OCI-LY1 (cell line): ENCODE data around the gene PDZRN3.

Experiments used
- H2AFZ ChIP-seq: fragments of 200-600 bp; sonication (generic), shearing (Covaris generic); 2 replicates; pipeline ENCODE4 v1.6.0; 2014; ENCODE audit warnings: antibody characterized with exemption, mild to moderate bottlenecking, low read length
- H3F3A ChIP-seq: fragments of 200-600 bp; sonication (generic), shearing (Covaris generic); 2 replicates; pipeline ENCODE4 v1.6.0; 2014; ENCODE audit warnings: mild to moderate bottlenecking, antibody characterized with exemption, low read length, moderate library complexity; ENCODE audit not compliant: insufficient read depth
- H3K27ac ChIP-seq: fragments of 200-600 bp; sonication (generic); 2 replicates; pipeline ENCODE4 v1.5.1; 2014; ENCODE audit warnings: low read length, mixed run types, mild to moderate bottlenecking, low read depth; ENCODE audit not compliant: poor library complexity, severe bottlenecking
- H3K27me3 ChIP-seq: fragments of 200-600 bp; sonication (generic); 2 replicates; pipeline ENCODE4 v1.6.0; 2014; ENCODE audit warnings: antibody characterized with exemption, mild to moderate bottlenecking, low read length, moderate library complexity; ENCODE audit not compliant: insufficient read depth
- H3K36me3 ChIP-seq: fragments of 200-600 bp; sonication (generic); 2 replicates; pipeline ENCODE4 v1.6.1; 2014; ENCODE audit warnings: mild to moderate bottlenecking, antibody characterized with exemption, low read length, moderate library complexity, mixed read lengths; ENCODE audit not compliant: insufficient read depth
- H3K4me1 ChIP-seq: fragments of 200-600 bp; sonication (generic); 2 replicates; pipeline ENCODE4 v1.5.1; 2014; ENCODE audit warnings: mild to moderate bottlenecking, low read length, moderate library complexity; ENCODE audit not compliant: insufficient read depth, severe bottlenecking
- H3K4me2 ChIP-seq: fragments of 200-600 bp; sonication (generic), shearing (Covaris generic); 2 replicates; pipeline ENCODE4 v1.6.1; 2014; ENCODE audit warnings: low read length
- H3K4me3 ChIP-seq: fragments of 200-600 bp; sonication (generic); 2 replicates; pipeline ENCODE4 v1.5.1; 2014; ENCODE audit warnings: low read length, low read depth, mild to moderate bottlenecking, mixed read lengths; ENCODE audit not compliant: poor library complexity, severe bottlenecking
- H3K79me2 ChIP-seq: fragments of 200-600 bp; shearing (Covaris generic); 2 replicates; pipeline ENCODE4 v1.6.1; 2016; ENCODE audit warnings: mixed run types, low read length, mixed read lengths; ENCODE audit not compliant: insufficient read depth
- H3K9ac ChIP-seq: fragments of 200-600 bp; sonication (generic), shearing (Covaris generic); 2 replicates; pipeline ENCODE4 v1.6.1; 2014; ENCODE audit warnings: mild to moderate bottlenecking, low read length, mixed read lengths
- H3K9me2 ChIP-seq: fragments of 200-600 bp; sonication (generic), shearing (Covaris generic); 2 replicates; pipeline ENCODE4 v1.6.1; 2014; ENCODE audit warnings: low read depth, mild to moderate bottlenecking, low read length, mixed read lengths
- H3K9me3 ChIP-seq: fragments of 200-600 bp; shearing (Covaris generic); 2 replicates; pipeline ENCODE4 v1.6.1; 2014; ENCODE audit warnings: low read length, mixed read lengths
- H4K20me1 ChIP-seq: fragments of 200-600 bp; sonication (generic), shearing (Covaris generic); 2 replicates; pipeline ENCODE4 v1.6.0; 2016; ENCODE audit warnings: mild to moderate bottlenecking, low read length; ENCODE audit not compliant: insufficient read depth
- CTCF ChIP-seq: fragments of 200-600 bp; sonication (generic), shearing (Covaris generic); IDR thresholded peaks from 2 replicates; pipeline ENCODE4 v1.5.1; 2017; ENCODE audit warnings: mild to moderate bottlenecking, antibody characterized with exemption, low read length, moderate library complexity, mixed read lengths
- EZH2 ChIP-seq: fragments of 200-600 bp; sonication (generic), shearing (Covaris generic); IDR thresholded peaks from 2 replicates; pipeline ENCODE4 v1.8.0; 2017; ENCODE audit warnings: borderline replicate concordance, mixed run types, mild to moderate bottlenecking, antibody characterized with exemption, low read length, moderate library complexity, mixed read lengths

Gene PDZRN3

GRCh38 chr3:73504239-73504638 lies 120.5 kb downstream of the PDZRN3 start:
- Histone ChIP-seq H3K4me1 (peaks cover 21% of the 10 kb centered on the region), H3K27me3 (no peaks in the 10 kb centered on the region), H3K4me3 (no peak overlapping the region), H3F3A (no peaks in the 10 kb centered on the region), H3K9ac (no peak overlapping the region), H3K9me3 (no peaks in the 10 kb centered on the region), H3K36me3 (no peaks in the 10 kb centered on the region), H3K4me2 (0 out of 2 replicates have a peak overlapping the region, but pooled peaks have one; percentile 47), H2AFZ (no peak overlapping the region), H3K9me2 (no peaks in the 10 kb centered on the region), H3K79me2 (no peaks in the 10 kb centered on the region), H4K20me1 (no peaks in the 10 kb centered on the region), H3K27ac (peak overlapping the region; percentile 70)
- TF ChIP-seq EZH2 (no peak), CTCF (no peak)

GRCh38 chr3:73503781-73504180 lies 121.0 kb downstream of the PDZRN3 start:
- Histone ChIP-seq H3K9me2 (no peaks in the 10 kb centered on the region), H3K9me3 (no peaks in the 10 kb centered on the region), H3K4me1 (peaks cover 21% of the 10 kb centered on the region), H3K27ac (peak overlapping the region; percentile 70), H4K20me1 (no peaks in the 10 kb centered on the region), H3F3A (no peaks in the 10 kb centered on the region), H3K36me3 (no peaks in the 10 kb centered on the region), H3K4me2 (peak overlapping the region; percentile 47), H2AFZ (no peak overlapping the region; the same call in 1 of the 2 replicates), H3K27me3 (no peaks in the 10 kb centered on the region), H3K9ac (peak overlapping the region; percentile 28; the same call in 1 of the 2 replicates), H3K4me3 (no peak overlapping the region), H3K79me2 (no peaks in the 10 kb centered on the region)
- TF ChIP-seq CTCF = no peak
- TF ChIP-seq EZH2 = no peak

GRCh38 chr3:73502609-73503583 lies 121.8 kb downstream of the PDZRN3 start:
- peak overlapping the region; percentile 47 for H3K4me2 ChIP-seq
- peak; percentile 91 for TF ChIP-seq CTCF
- no peak for TF ChIP-seq EZH2
- peak overlapping the region; percentile 70 for H3K27ac ChIP-seq
- peaks cover 21% of the 10 kb centered on the region for H3K4me1 ChIP-seq
- no peak overlapping the region; the same call in 1 of the 2 replicates for H2AFZ ChIP-seq
- H3K79me2 ChIP-seq = no peaks in the 10 kb centered on the region
- H3F3A ChIP-seq = no peaks in the 10 kb centered on the region
- H3K36me3 ChIP-seq = no peaks in the 10 kb centered on the region
- H4K20me1 ChIP-seq = no peaks in the 10 kb centered on the region
- H3K27me3 ChIP-seq = no peaks in the 10 kb centered on the region
- no peaks in the 10 kb centered on the region for H3K9me2 ChIP-seq
- no peak overlapping the region for H3K4me3 ChIP-seq
- no peaks in the 10 kb centered on the region for H3K9me3 ChIP-seq
- peak overlapping the region; percentile 28; the same call in 1 of the 2 replicates for H3K9ac ChIP-seq
